Measurements from ENCODE around the gene THADA. TPM values are rescaled to one million over a fixed set of nuclear protein-coding genes. Genes with fewer than 3 reads are reported as not detected.
A peak's percentile ranks its signal among the peaks of the same experiment; 100 is the strongest.

Gene THADA
- total and polyA plus RNA-seq, 5 experiments from 2014 or later = 9.2 to 40.3 (median 15.5) TPM

- no peak for DNase-seq
- Mint-ChIP-seq H3K36me3 (peaks cover 0 to 35% (median 14%) of the 10 kb centered on the region in 3 donors), H3K9me3 (no peaks in the 10 kb centered on the region), H3K27me3 (no peaks in the 10 kb centered on the region), H3K4me1 (peaks cover 13 to 32% (median 19%) of the 10 kb centered on the region in 4 donors), H3K27ac (peak overlapping the region in 1 of 10 donors; percentile 0), H3K4me3 (no peak overlapping the region)
- POLR2A ChIA-PET = no interaction called here
- ATAC-seq = no peak
Measured at GRCh38 chr2:43515248-43515647, 80.6 kb downstream of the THADA start.

- peaks cover 0 to 36% (median 14%) of the 10 kb centered on the region in 3 donors for H3K36me3 Mint-ChIP-seq
- POLR2A ChIA-PET = no interaction called here
- DNase-seq (no peak), ATAC-seq (no peak)
- no peak overlapping the region for H3K27ac Mint-ChIP-seq
- H3K4me1 Mint-ChIP-seq = peaks cover 13 to 29% (median 19%) of the 10 kb centered on the region in 4 donors
- no peaks in the 10 kb centered on the region for H3K9me3 Mint-ChIP-seq
- no peaks in the 10 kb centered on the region for H3K27me3 Mint-ChIP-seq
- H3K4me3 Mint-ChIP-seq = no peak overlapping the region
Measured at GRCh38 chr2:43513796-43514195, 82.0 kb downstream of the THADA start.

- H3K4me3 Mint-ChIP-seq = no peak overlapping the region
- DNase-seq (no peak), ATAC-seq (no peak)
- no peaks in the 10 kb centered on the region for H3K27me3 Mint-ChIP-seq
- H3K27ac Mint-ChIP-seq = no peak overlapping the region
- H3K36me3 Mint-ChIP-seq = peaks cover 0 to 41% (median 14%) of the 10 kb centered on the region in 3 donors
- H3K4me1 Mint-ChIP-seq = peaks cover 12 to 34% (median 21%) of the 10 kb centered on the region in 4 donors
- POLR2A ChIA-PET = no interaction called here
- no peaks in the 10 kb centered on the region for H3K9me3 Mint-ChIP-seq
Measured at GRCh38 chr2:43513216-43513615, 82.6 kb downstream of the THADA start.

- H3K27ac Mint-ChIP-seq = no peak overlapping the region
- H3K4me1 Mint-ChIP-seq = peaks cover 13 to 33% (median 25%) of the 10 kb centered on the region in 4 donors
- no peaks in the 10 kb centered on the region for H3K27me3 Mint-ChIP-seq
- ATAC-seq (no peak), DNase-seq (no peak)
- H3K9me3 Mint-ChIP-seq = no peaks in the 10 kb centered on the region
- POLR2A ChIA-PET = no interaction called here
- H3K36me3 Mint-ChIP-seq = peaks cover 0 to 50% (median 18%) of the 10 kb centered on the region in 3 donors
- H3K4me3 Mint-ChIP-seq = no peak overlapping the region
Measured at GRCh38 chr2:43511199-43511598, 84.6 kb downstream of the THADA start.

GRCh38 chr2:43509886-43510285 is 86.0 kb downstream of the THADA start:
- Mint-ChIP-seq H3K27ac (peak overlapping the region in 8 of 10 donors; percentile 6 to 86 (median 34)), H3K4me1 (peaks cover 8 to 26% (median 18%) of the 10 kb centered on the region in 4 donors), H3K4me3 (peak overlapping the region in 2 of 10 donors; percentile 3 to 17), H3K36me3 (peaks cover 0 to 63% (median 28%) of the 10 kb centered on the region in 3 donors), H3K27me3 (no peaks in the 10 kb centered on the region), H3K9me3 (no peaks in the 10 kb centered on the region)
- DNase-seq (no peak), ATAC-seq (no peak)
- POLR2A ChIA-PET = no interaction called here

- no peaks in the 10 kb centered on the region for H3K9me3 Mint-ChIP-seq
- ATAC-seq (peak in 1 of 2 donors; percentile 36), DNase-seq (no peak)
- H3K27ac Mint-ChIP-seq = peak overlapping the region in 9 of 10 donors; percentile 10 to 67 (median 40)
- peaks cover 0 to 71% (median 25%) of the 10 kb centered on the region in 3 donors for H3K36me3 Mint-ChIP-seq
- H3K4me3 Mint-ChIP-seq = peak overlapping the region in 2 of 10 donors; percentile 19 to 30
- POLR2A ChIA-PET = no interaction called here
- peaks cover 8 to 26% (median 18%) of the 10 kb centered on the region in 4 donors for H3K4me1 Mint-ChIP-seq
- H3K27me3 Mint-ChIP-seq = no peaks in the 10 kb centered on the region
Measured at GRCh38 chr2:43508209-43508608, 87.6 kb downstream of the THADA start.

GRCh38 chr2:43507137-43507536 is 88.7 kb downstream of the THADA start:
- Mint-ChIP-seq H3K27me3 (no peaks in the 10 kb centered on the region), H3K27ac (peak overlapping the region in 2 of 10 donors; percentile 3 to 5), H3K4me1 (peaks cover 8 to 26% (median 18%) of the 10 kb centered on the region in 4 donors), H3K4me3 (no peak overlapping the region), H3K9me3 (no peaks in the 10 kb centered on the region), H3K36me3 (peaks cover 0 to 63% (median 16%) of the 10 kb centered on the region in 3 donors)
- POLR2A ChIA-PET = no interaction called here
- ATAC-seq (no peak), DNase-seq (no peak)

- POLR2A ChIA-PET = no interaction called here
- DNase-seq (no peak), ATAC-seq (no peak)
Measured at GRCh38 chr2:43495727-43496126, 100.1 kb downstream of the THADA start.

GRCh38 chr2:43493954-43494353 is 101.9 kb downstream of the THADA start:
- POLR2A ChIA-PET = interaction anchor here (0.6 kb wide), 1 partner anchor 277 kb away, joined by 3 read pairs; no protein-coding TSS in a partner anchor
- no peak overlapping the region for H3K27ac Mint-ChIP-seq

More at GRCh38 chr2:43495727-43496126, 100.1 kb downstream of the THADA start:
- Mint-ChIP-seq H3K4me1 (peaks cover 0 to 3% (median under 1%) of the 10 kb centered on the region in 4 donors), H3K9me3 (no peaks in the 10 kb centered on the region), H3K36me3 (peaks cover 6 to 59% (median 43%) of the 10 kb centered on the region in 3 donors), H3K4me3 (no peak overlapping the region), H3K27me3 (no peaks in the 10 kb centered on the region), H3K27ac (no peak overlapping the region)

GRCh38 chr2:43491065-43491639 is 104.7 kb downstream of the THADA start:
- POLR2A ChIA-PET = no interaction called here
- DNase-seq = no peak
- H3K9me3 Mint-ChIP-seq = no peaks in the 10 kb centered on the region
- no peak for ATAC-seq
- no peaks in the 10 kb centered on the region for H3K27me3 Mint-ChIP-seq
- H3K36me3 Mint-ChIP-seq = peaks cover 0 to 33% (median 18%) of the 10 kb centered on the region in 3 donors
- H3K4me1 Mint-ChIP-seq = peaks cover 0 to 3% (median under 1%) of the 10 kb centered on the region in 4 donors
- H3K27ac Mint-ChIP-seq = peak overlapping the region in 2 of 10 donors; percentile 24 to 27
- H3K4me3 Mint-ChIP-seq = no peak overlapping the region

More at GRCh38 chr2:43493954-43494353, 101.9 kb downstream of the THADA start:
- peaks cover 6 to 60% (median 37%) of the 10 kb centered on the region in 3 donors for H3K36me3 Mint-ChIP-seq
- H3K27me3 Mint-ChIP-seq = no peaks in the 10 kb centered on the region
- H3K9me3 Mint-ChIP-seq = no peaks in the 10 kb centered on the region
- ATAC-seq (no peak), DNase-seq (no peak)
- no peak overlapping the region for H3K4me3 Mint-ChIP-seq
- H3K4me1 Mint-ChIP-seq = peaks cover 0 to 3% (median under 1%) of the 10 kb centered on the region in 4 donors

- POLR2A ChIA-PET = no interaction called here
- Mint-ChIP-seq H3K9me3 (no peaks in the 10 kb centered on the region), H3K27me3 (no peaks in the 10 kb centered on the region), H3K36me3 (peaks cover 0 to 27% (median 12%) of the 10 kb centered on the region in 3 donors), H3K4me3 (no peak overlapping the region), H3K27ac (peak overlapping the region in 3 of 10 donors; percentile 3 to 52 (median 51)), H3K4me1 (peaks cover 0 to 2% (median under 1%) of the 10 kb centered on the region in 4 donors)
- no peak for DNase-seq
- no peak for ATAC-seq
Measured at GRCh38 chr2:43490252-43490786, 105.5 kb downstream of the THADA start.

- Mint-ChIP-seq H3K4me1 (peaks cover 0 to 7% (median 1%) of the 10 kb centered on the region in 4 donors), H3K27me3 (no peaks in the 10 kb centered on the region), H3K9me3 (no peaks in the 10 kb centered on the region), H3K36me3 (peaks cover 0 to 21% (median 12%) of the 10 kb centered on the region in 3 donors), H3K4me3 (no peak overlapping the region), H3K27ac (no peak overlapping the region)
- DNase-seq = no peak
- POLR2A ChIA-PET = no interaction called here
- no peak for ATAC-seq
Measured at GRCh38 chr2:43488737-43489136, 107.1 kb downstream of the THADA start.

GRCh38 chr2:43486603-43487002 is 109.2 kb downstream of the THADA start:
- peak overlapping the region in 5 of 10 donors; percentile 2 to 55 (median 33) for H3K27ac Mint-ChIP-seq
- H3K27me3 Mint-ChIP-seq = no peaks in the 10 kb centered on the region
- POLR2A ChIA-PET = interaction anchor here (0.7 kb wide), 1 partner anchor 24 kb away, joined by 3 read pairs; no protein-coding TSS in a partner anchor
- no peaks in the 10 kb centered on the region for H3K9me3 Mint-ChIP-seq
- ATAC-seq (no peak), DNase-seq (no peak)
- H3K4me3 Mint-ChIP-seq = no peak overlapping the region
- peaks cover 0 to 29% (median 8%) of the 10 kb centered on the region in 3 donors for H3K36me3 Mint-ChIP-seq
- H3K4me1 Mint-ChIP-seq = peaks cover 0 to 23% (median 3%) of the 10 kb centered on the region in 4 donors

All from naive thymus-derived CD8-positive, alpha-beta T cell (primary cell).